ENCODE results near the gene GREM1.
A peak's percentile ranks its signal among the peaks of the same experiment; 100 is the strongest.

Gene GREM1

DNA sequence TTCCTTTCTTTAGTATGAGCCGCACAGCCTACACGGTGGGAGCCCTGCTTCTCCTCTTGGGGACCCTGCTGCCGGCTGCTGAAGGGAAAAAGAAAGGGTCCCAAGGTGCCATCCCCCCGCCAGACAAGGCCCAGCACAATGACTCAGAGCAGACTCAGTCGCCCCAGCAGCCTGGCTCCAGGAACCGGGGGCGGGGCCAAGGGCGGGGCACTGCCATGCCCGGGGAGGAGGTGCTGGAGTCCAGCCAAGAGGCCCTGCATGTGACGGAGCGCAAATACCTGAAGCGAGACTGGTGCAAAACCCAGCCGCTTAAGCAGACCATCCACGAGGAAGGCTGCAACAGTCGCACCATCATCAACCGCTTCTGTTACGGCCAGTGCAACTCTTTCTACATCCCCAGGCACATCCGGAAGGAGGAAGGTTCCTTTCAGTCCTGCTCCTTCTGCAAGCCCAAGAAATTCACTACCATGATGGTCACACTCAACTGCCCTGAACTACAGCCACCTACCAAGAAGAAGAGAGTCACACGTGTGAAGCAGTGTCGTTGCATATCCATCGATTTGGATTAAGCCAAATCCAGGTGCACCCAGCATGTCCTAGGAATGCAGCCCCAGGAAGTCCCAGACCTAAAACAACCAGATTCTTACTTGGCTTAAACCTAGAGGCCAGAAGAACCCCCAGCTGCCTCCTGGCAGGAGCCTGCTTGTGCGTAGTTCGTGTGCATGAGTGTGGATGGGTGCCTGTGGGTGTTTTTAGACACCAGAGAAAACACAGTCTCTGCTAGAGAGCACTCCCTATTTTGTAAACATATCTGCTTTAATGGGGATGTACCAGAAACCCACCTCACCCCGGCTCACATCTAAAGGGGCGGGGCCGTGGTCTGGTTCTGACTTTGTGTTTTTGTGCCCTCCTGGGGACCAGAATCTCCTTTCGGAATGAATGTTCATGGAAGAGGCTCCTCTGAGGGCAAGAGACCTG is 13.2 kb downstream of the GREM1 start:
- no peak for DNase-seq (ENCODE audit: low read depth)

DNA sequence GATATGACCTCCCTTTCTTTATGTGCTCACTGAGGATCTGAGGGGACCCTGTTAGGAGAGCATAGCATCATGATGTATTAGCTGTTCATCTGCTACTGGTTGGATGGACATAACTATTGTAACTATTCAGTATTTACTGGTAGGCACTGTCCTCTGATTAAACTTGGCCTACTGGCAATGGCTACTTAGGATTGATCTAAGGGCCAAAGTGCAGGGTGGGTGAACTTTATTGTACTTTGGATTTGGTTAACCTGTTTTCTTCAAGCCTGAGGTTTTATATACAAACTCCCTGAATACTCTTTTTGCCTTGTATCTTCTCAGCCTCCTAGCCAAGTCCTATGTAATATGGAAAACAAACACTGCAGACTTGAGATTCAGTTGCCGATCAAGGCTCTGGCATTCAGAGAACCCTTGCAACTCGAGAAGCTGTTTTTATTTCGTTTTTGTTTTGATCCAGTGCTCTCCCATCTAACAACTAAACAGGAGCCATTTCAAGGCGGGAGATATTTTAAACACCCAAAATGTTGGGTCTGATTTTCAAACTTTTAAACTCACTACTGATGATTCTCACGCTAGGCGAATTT is 14.9 kb downstream of the GREM1 start:
- DNase-seq (ENCODE audit: low read depth): no peak

DNA sequence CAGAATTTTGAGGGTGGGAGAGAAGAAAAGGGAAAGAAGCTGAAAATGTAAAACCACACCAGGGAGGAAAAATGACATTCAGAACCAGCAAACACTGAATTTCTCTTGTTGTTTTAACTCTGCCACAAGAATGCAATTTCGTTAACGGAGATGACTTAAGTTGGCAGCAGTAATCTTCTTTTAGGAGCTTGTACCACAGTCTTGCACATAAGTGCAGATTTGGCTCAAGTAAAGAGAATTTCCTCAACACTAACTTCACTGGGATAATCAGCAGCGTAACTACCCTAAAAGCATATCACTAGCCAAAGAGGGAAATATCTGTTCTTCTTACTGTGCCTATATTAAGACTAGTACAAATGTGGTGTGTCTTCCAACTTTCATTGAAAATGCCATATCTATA is 15.5 kb downstream of the GREM1 start:
- peak; percentile 74 for DNase-seq (ENCODE audit: low read depth)

DNA sequence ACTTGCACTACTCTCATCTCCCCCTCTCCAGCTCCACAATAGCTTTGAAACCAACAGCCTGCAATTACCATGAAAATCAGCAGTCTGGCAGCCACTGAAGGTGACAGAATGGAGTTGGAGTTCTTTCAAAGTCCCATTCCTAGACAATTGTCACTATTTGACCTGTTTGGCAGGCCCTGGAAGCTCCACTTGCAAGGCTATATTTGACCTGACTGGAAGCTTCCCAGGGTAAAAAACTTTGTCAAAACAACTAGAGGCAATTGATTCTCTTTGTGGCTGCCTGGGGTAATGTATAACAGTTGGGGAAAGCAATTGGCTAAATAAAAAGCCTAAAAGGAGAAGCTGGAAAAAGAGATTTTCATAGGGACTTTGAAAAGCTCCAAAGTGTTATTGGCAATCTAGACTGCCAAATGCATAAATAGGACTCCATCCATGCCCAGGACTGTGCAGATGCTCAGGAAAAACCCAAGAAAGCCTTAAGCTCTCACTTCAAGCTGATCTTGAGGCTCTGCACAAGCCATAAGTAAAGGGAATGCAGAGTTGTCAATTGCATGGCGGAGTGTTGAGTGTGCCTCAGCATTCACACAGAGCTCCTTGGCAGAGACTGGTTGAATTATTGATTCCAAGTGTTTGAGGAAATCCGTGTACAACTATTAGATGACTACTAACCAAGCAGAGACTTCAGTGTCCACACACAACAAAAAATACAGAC is 18.3 kb downstream of the GREM1 start:
- DNase-seq (ENCODE audit: low read depth): no peak

DNA sequence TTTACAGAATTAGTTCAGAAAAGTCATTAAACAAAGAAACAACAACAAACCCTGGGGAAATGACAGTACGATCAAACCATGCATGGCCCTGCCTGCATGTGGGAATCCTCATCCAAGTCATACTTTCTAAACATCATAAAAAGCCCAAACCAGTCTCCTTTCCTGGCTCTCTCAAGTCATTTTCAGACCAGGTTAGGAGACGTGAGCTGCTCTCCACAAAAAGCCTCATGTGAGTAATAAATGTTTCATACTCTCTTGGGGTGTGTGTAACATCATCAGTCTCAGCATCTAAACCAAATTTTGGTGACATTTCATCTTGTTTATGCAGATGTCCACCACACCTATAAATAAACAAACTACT is 18.9 kb downstream of the GREM1 start:
- DNase-seq (ENCODE audit: low read depth): no peak

DNA sequence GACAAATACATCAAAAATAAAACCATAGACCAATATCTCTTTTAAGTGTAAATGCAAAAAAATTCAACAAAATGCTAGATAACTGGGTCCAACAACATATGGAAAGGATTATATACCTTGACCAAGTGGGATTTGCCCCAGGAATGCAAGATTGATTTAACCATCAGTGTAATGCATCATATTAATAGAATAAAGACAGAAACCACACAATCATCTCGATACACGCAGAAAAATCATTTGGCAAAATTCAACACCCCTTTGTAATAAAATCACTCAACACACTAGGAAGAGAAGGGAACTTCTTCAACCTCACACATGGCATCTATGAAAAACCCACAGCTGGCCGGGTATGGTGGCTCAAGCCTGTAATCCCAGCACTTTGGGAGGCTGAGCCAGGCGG is 19.5 kb downstream of the GREM1 start:
- DNase-seq (ENCODE audit: low read depth): no peak

DNA sequence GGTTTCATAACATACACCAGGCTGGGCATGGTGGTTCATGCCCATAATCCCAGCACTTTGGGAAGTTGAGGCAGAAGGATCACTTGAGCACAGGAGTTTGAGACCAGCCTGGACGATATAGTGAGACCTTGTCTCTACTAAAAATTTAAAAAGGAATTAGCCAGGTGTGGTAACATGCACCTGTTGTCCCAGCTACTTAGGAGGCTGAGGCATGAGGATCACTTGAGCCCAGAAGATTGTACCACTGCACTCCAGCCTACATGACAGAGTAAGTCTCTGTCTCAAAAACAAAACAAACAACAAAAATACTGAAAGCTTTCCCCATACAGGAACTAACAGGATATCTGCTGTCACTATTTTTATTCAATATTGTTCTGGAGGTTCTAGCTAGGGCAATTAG is 20.9 kb downstream of the GREM1 start:
- DNase-seq (ENCODE audit: low read depth): no peak

DNA sequence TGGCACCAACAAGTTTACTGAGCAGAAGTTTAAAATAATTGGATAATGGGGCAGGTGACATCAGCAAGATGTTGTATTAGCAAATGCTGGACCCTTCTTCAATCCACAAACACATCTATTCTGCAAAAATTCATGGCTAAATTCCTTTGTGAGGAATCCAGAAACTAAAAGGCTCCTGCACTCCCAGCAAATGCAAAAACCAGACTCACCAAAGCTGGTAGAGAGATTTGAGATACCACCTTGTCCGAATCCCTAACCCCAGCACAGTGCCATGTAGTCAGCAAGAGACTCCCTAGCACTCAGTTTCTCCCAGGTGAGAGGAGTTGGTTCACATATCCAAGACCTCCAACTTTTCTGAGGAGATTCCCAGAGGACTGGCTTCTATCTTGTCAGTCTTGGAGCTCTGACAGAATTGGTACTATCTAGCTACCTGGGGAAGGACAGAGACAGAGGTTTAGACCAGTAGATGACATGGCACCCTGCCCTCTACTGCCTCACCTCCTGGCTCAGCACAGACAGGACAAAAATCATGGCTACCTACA is 21.8 kb downstream of the GREM1 start:
- no peak for DNase-seq (ENCODE audit: low read depth)

DNA sequence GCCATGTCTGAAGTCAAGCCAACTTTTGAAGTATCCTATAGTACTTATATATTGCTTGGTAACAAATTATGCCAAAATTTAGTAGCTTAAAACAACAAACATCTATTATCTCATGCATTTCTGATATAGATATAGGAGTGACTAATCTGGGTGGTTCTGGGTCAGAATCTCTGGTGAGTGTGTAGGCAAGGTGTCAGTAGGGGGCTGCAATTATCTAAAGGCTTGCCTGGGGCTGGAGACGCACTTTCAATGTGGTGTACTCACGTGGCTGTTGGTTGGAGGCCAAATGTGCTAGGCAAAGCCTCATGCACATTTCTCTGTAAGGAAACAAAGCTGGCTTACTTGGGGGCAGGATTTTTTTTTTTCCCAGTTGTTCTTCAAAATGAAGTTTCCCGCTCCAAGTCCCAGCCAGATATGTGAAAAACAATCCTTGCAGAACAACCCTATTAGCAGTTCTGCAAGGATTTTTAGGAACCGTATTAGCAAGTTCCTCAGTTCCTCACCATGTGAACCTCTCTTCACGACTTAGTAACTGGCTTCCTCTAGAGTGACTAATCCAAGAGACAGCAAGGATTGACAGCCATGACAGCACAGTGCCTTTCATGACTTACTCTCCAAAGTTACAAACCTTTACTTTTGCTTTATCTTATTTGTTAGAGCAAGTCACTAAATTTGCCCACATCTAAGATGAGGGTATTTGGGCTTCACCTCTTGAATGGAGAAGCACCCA is 25.8 kb downstream of the GREM1 start:
- no peak for DNase-seq (ENCODE audit: low read depth)

DNA sequence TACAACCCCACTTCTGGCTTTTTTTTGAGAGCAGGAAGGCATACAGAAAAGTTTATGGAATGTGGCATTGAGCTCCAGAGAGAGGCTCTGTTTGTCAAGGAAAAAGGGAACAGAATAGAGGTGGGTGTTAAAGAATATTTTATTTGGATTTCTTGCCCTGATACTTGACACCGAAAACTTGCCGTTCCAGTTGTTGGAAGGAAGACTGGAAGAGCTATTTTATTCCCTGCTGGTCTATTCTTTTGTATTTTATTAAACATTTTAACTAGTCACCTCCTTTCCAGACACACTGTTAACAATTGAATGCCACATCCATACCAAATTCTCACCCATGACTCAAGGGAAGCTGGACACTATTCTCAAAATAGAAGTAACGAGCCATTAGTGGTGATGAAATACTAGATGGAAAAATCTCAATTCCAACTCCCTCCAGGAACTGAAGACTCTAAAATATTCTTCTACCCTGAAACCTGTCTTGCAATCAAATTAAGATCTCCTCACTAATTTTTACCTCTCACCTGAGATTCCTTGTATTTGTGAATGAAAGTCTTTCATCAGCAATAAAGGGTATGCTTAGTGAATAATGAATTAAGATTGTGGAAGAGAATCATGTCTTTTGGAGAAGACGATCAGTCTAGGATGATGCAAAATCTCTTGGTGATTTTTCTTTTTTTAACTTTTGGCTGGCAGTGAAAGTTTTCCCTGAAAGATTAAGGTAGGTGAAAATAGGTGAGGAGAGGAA is 28.5 kb downstream of the GREM1 start:
- no peak for DNase-seq (ENCODE audit: low read depth)

DNA sequence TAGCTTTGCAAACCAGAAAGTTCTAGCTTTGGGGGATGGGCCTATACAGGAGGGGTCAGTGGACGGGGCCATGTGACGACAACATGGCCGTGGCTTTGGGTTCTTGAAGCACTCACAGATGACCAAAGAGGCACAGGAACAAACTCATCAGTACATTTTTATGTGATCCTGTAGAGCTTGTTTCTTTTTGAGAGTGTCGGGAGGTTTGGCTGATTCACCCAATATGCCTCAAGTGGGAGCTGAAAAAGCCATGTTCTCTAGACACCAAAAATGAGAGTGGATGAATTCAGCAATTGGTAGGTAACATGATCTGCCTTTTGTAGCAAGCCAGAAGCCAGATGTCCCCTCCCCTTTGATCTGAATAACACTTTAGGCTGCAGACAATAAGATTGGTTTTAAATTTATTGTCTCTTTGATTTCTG is 30.1 kb downstream of the GREM1 start:
- no peak for DNase-seq (ENCODE audit: low read depth)

DNA sequence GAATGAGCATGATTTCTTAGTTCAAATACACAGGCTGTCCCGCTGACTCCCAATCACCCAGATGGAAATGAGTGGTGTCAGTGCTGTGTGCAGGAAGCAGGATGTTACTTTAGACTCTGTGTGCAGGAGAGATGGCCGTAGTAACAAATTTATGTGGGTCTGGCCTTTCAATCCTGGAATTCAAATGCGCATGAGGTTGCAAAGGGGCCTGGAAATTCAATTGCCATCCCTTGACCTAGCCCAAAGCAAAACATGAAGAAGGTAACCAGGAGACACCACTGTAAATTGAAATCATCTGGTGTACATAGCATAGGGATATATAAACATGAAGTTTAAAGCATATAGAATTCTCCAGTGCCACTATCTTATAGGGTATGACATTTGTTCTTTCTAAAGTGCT is 33.2 kb downstream of the GREM1 start:
- no peak for DNase-seq (ENCODE audit: low read depth)

DNA sequence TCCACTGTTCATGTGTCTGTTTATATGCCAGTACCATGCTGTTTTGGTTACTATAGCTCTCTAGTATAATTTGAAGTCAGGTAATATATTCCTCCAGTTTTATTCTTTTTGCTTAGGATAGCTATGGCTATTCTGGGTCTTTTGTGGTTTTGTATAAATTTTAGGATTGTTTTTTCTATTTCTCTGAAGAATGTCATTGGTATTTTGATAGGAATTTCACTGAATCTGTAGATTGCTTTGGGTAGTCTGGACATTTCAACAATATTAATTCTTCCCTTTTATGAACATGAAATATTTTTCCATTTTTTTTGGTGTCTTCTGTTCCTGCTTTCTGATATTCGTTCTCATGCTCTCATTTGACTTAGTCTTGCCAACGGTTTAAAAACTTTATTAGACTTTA is 39.6 kb downstream of the GREM1 start:
- no peak for DNase-seq (ENCODE audit: low read depth)

DNA sequence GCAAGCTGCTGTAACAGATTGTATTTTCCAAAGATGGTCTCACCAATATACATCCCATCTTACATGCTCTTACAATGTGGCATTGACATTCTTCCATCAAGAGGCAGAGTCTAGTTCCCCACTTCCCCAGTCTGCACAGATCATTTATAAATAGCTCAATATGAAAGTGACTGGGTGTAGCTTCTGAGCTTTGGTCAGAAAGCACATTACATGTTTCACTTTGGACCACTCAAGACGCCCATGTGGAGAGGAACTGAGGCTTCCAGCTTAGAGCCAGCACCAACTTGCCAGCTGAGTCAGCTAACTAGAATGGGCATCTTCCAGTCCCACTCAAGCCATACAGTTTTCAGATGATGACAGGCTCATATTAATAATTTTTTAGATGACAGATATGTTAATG is 45.5 kb downstream of the GREM1 start:
- no peak for DNase-seq (ENCODE audit: low read depth)

DNA sequence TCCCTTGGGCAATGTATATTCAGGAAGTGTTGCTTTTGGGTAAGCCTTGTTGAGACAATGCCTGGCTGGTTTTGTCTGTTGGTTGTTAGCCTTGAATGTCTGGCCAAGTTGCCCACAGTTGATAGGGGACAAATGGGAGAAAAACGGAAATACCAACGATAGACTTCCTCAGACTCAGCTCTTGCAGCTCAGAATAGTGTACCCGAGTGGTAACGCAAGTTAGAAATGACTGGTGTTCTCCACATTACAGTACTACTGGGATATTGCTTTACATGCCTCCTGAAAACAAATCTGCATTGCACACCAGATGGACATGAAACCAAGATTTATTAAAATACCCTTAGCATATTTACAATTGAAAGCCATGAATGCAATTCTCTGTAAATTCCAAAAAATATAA is 47.4 kb downstream of the GREM1 start:
- no peak for DNase-seq (ENCODE audit: low read depth)

DNA sequence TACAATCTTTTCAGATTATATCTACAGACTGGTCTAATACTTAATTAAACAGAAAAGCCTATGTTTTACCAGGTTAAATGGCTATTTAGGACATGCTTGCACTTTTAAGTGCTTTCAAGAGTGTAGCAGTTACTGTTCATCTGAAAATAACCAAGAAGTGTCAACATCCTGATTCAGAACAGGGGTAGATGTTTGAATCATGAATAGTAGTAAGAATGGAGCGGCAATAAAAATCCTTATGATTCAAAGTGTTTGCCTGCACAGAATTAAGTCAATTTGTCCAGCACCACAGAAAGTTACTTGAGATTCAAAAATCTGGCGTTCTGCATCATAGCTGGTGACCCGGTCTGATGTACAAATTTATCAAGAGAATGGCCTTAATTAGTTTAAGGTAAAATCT is 48.3 kb downstream of the GREM1 start:
- DNase-seq (ENCODE audit: low read depth): no peak

DNA sequence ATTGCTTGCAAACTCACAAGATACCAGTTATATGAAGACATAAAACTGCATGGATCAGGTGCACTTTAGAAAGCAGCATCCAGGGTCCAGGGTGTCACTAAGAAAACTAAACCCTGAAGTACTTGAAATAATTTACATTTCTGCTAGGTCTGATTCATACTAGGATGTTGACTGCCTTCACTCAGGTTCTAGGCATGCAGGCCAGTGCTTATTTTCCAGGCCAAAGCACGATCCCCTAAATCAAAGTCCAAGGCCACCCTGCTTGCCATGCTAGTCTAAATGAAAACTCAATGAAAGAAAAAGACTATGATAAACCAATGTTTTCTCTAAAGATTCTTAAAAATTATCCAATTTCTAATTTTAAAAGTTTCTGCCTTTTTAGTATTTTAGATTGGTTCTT is 49.4 kb downstream of the GREM1 start:
- DNase-seq (ENCODE audit: low read depth): no peak

DNA sequence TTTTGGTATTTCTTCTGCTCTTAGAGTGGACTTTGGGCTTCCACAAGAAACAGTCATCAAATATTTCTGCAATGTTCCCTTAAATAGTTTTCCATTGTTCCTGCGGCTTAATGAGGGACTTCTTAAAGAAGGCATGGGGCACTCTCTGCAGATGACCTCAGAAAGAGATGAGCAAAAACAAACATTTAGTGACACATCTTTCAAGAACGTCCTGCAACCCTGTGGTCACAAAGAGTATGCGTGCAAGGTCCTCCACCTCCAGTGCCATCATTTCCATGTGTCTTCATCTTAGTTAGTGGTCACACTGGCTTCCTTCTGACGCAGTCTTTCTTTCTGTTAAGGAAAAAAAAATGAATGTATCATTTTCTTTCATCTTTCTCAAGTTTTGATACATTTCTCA is 56.2 kb downstream of the GREM1 start:
- DNase-seq (ENCODE audit: low read depth): peak; percentile 96

DNA sequence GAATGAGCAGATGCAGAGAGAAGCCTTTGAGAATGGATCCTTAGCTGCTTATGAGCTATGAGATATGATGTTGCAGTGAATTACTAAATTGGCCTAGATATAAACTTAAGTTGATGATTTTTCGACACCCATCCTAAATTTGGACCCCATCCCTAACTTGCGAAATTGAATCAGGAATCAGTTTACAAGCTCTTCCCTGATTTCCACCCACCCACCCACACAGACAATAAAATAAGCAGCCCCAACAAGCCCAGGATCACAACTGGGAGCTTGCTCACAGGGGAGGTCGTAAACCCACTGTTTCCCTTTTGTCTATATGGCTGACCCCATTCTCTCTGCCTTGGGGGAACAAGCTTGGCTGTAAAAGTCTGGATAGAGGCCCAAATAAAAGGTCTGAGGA is 57.3 kb downstream of the GREM1 start:
- no peak for DNase-seq (ENCODE audit: low read depth)

DNA sequence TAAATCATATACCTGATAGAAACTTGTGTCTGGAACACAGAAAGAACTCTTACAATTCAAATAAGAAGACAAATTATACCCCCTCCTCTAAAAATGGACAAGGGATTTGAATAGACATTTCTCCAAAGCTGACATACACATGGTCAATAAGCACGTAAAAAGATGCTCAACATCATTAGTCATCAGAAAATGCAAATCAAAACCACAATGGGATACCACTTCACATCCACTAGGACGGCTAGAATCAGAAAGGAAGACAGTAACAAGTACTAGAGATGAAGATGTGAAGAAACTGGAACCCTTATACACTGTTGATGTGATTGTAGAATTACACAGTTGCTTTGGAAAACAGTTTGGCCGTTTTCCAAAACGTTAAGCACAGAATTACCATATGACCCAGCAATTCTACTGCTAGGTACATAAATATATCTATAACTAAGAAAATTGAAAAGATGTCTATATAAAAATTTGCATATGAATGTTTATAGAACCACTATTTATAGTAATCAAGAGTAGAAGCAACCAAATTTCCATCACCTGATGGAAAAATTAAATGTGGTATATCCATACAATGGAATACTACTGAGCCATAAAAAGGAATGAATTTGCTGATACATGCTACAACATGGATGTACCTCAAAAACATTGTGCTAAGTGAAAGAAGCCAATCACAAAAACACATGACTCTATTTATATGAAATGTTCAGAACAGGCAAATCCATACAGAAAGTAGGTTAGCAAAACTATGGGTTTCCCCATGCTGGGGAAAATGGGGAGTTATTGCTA is 60.8 kb downstream of the GREM1 start:
- no peak for DNase-seq (ENCODE audit: low read depth)

DNA sequence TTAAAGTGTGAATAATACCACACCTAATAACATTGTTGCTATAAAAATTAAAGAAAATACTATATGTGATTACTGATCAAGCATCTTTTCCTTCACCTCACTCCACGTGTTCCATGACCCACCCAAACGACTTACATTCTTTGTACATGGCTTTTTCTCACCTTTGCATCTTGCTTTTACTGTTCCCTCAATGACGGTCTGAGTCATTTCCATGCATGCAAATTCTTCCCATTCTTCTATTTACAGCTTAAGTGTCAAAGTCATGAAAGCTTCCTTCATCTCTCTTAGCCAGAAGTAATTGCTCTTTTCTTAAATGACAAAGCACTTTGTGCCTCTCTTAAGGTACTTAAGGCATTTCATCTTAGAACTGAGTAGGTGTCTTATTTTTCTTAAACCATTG is 64.0 kb downstream of the GREM1 start:
- DNase-seq (ENCODE audit: low read depth): no peak
